SK-N-SH (cell line): ENCODE measurements around the gene LRSAM1.

Source experiments
- CTCF ChIP-seq: fragments of 200-600 bp; sonication (generic); IDR thresholded peaks from 2 replicates; pipeline ENCODE4 v1.6.1; 2017; ENCODE audit warnings: antibody characterized with exemption, mild to moderate bottlenecking, moderate library complexity
- EP300 ChIP-seq, 2 experiments: IDR thresholded peaks; 2 replicates each; pipeline versions ENCODE4 v1.4.0 to v1.6.1; 2012; ENCODE audit warnings: borderline replicate concordance in 1 of 2, low read depth in 1 of 2, low read length in 1 of 2
- FOXJ3 ChIP-seq: sonication (generic); formaldehyde crosslinking; IDR thresholded peaks from 2 replicates; pipeline ENCODE4 v1.5.1; 2020; ENCODE audit warnings: mild to moderate bottlenecking, missing genetic modification reagents
- PBX3 ChIP-seq: IDR thresholded peaks from 2 replicates; pipeline ENCODE4; 2012
- RFX5 ChIP-seq: IDR thresholded peaks from 2 replicates; pipeline ENCODE4 v1.6.1; 2012; ENCODE audit warnings: mild to moderate bottlenecking, improper control_type of control experiment, low read length
- TAF1 ChIP-seq: IDR thresholded peaks from 2 replicates; pipeline ENCODE4 v1.6.1; 2012; ENCODE audit warnings: low read depth, mild to moderate bottlenecking, low read length, moderate library complexity, borderline replicate concordance
- YY1 ChIP-seq: IDR thresholded peaks from 2 replicates; pipeline ENCODE4 v1.4.0; 2012; ENCODE audit warnings: low read depth, mild to moderate bottlenecking

GRCh38 chr9:127520941-127521918 is 69.9 kb downstream of the LRSAM1 start:
- TF ChIP-seq CTCF = no peak
- no peak for TF ChIP-seq YY1
- no peak for TF ChIP-seq FOXJ3 (CRISPR knock-in tag)
- TF ChIP-seq PBX3 = peak; percentile 57
- TF ChIP-seq TAF1 = no peak
- peak in 1 of 2 experiments; percentile 74; a peak in 1 of 4 replicates for TF ChIP-seq EP300 (IDR thresholded peaks at IDR 0.05; ENCODE audit: borderline replicate concordance in 1 of 2, low read depth in 1 of 2, low read length in 1 of 2)
- TF ChIP-seq RFX5 = no peak
